Osteoblast (primary cell): ENCODE results near the gene LBHD2. TPM values are rescaled to one million over a fixed set of nuclear protein-coding genes. Genes with fewer than 3 reads are reported as not detected.
"Not testable (repeated sequence)": the region's sequence is repeated elsewhere in the genome, so short reads cannot be mapped to it uniquely, and the experiment has no call there.

Experiments
- DNase-seq: peaks from one replicate; pipeline ENCODE4 v3.0.0; 2011; ENCODE audit warnings: low spot score, mixed read lengths; ENCODE audit not compliant: insufficient read length; ENCODE audit errors: missing footprints
- H2AFZ ChIP-seq: 2 replicates; pipeline ENCODE4 v1.6.0; 2011; ENCODE audit warnings: mild to moderate bottlenecking, low read length
- H3K27ac ChIP-seq: 2 replicates; pipeline ENCODE4 v1.5.1; 2011; ENCODE audit warnings: mild to moderate bottlenecking, low read depth, low read length, moderate library complexity
- H3K27me3 ChIP-seq: 2 replicates; pipeline ENCODE4 v1.6.0; 2012; ENCODE audit warnings: mild to moderate bottlenecking, control low read depth, inconsistent platforms, low read length, moderate library complexity; ENCODE audit not compliant: insufficient read depth
- H3K36me3 ChIP-seq: 2 replicates; pipeline ENCODE4 v1.5.1; 2011; ENCODE audit warnings: mild to moderate bottlenecking, low read length, control low read depth, moderate library complexity; ENCODE audit not compliant: insufficient read depth
- H3K4me1 ChIP-seq: 2 replicates; pipeline ENCODE4 v1.5.1; 2011; ENCODE audit warnings: mild to moderate bottlenecking, low read length, control low read depth, moderate library complexity; ENCODE audit not compliant: insufficient read depth
- H3K4me2 ChIP-seq: 2 replicates; pipeline ENCODE4 v1.6.0; 2011; ENCODE audit warnings: mild to moderate bottlenecking, low read length; ENCODE audit not compliant: insufficient read depth
- H3K4me3 ChIP-seq: fragments of 200-600 bp; sonication (generic); 3 replicates; pipeline ENCODE4 v1.5.1; 2012; ENCODE audit warnings: mild to moderate bottlenecking, low read length, inconsistent platforms; ENCODE audit not compliant: insufficient read depth
- H3K79me2 ChIP-seq: 2 replicates; pipeline ENCODE4 v1.6.0; 2012; ENCODE audit warnings: mild to moderate bottlenecking, low read length, control low read depth, inconsistent platforms; ENCODE audit not compliant: insufficient read depth
- H3K9me3 ChIP-seq: 2 replicates; pipeline ENCODE4 v1.5.1; 2011; ENCODE audit warnings: low read depth, low read length, control low read depth
- H4K20me1 ChIP-seq: 2 replicates; pipeline ENCODE4 v1.6.0; 2012; ENCODE audit warnings: mild to moderate bottlenecking, low read length, control low read depth; ENCODE audit not compliant: insufficient read depth
- CTCF ChIP-seq: IDR thresholded peaks from 2 replicates; pipeline ENCODE4 v1.5.1; 2011; ENCODE audit warnings: mild to moderate bottlenecking, low read depth, low read length, moderate library complexity; ENCODE audit errors: extremely low read depth
- total RNA-seq: library from RNA; depleted of rRNA; stranded (reverse); fragments of >200 nt; gene quantifications from 2 replicates; pipeline ENCODE4 v1.2.3, GENCODE V29; 2012

LBHD2 gene
- total RNA-seq, 1 donor = not detected

GRCh38 chr14:103045371-103045869 is 38.6 kb upstream of the LBHD2 start:
- no peaks in the 10 kb centered on the region for H3K4me1 ChIP-seq
- H3K79me2 ChIP-seq = peaks cover 96% of the 10 kb centered on the region
- H3K4me2 ChIP-seq = no peak overlapping the region

GRCh38 chr14:103047453-103047852 is 36.6 kb upstream of the LBHD2 start:
- H3K4me1 ChIP-seq, H3K27me3 ChIP-seq, H3K27ac ChIP-seq, H3K9me3 ChIP-seq, H3K36me3 ChIP-seq, H3K4me2 ChIP-seq, H2AFZ ChIP-seq, H3K4me3 ChIP-seq, DNase-seq: not testable (repeated sequence)
- H4K20me1 ChIP-seq = peaks cover 74% of the 10 kb centered on the region
- H3K79me2 ChIP-seq = peaks cover 97% of the 10 kb centered on the region

More at GRCh38 chr14:103045371-103045869, 38.6 kb upstream of the LBHD2 start:
- no peaks in the 10 kb centered on the region for H3K9me3 ChIP-seq
- no peak overlapping the region for H2AFZ ChIP-seq
- peaks cover 75% of the 10 kb centered on the region for H4K20me1 ChIP-seq
- peaks cover 10% of the 10 kb centered on the region for H3K36me3 ChIP-seq
- no peak for TF ChIP-seq CTCF
- H3K4me3 ChIP-seq = no peak overlapping the region
- H3K27me3 ChIP-seq = no peaks in the 10 kb centered on the region
- no peak overlapping the region for H3K27ac ChIP-seq
- DNase-seq = no peak

GRCh38 chr14:103050935-103051334 is 33.1 kb upstream of the LBHD2 start:
- H3K36me3 ChIP-seq = peaks cover 2% of the 10 kb centered on the region
- no peaks in the 10 kb centered on the region for H3K27me3 ChIP-seq
- no peak overlapping the region for H3K4me3 ChIP-seq
- H3K27ac ChIP-seq = no peak overlapping the region
- H4K20me1 ChIP-seq = peaks cover 65% of the 10 kb centered on the region
- DNase-seq = no peak
- H2AFZ ChIP-seq = no peak overlapping the region
- H3K4me1 ChIP-seq = peaks cover 9% of the 10 kb centered on the region
- no peak for TF ChIP-seq CTCF
- no peaks in the 10 kb centered on the region for H3K9me3 ChIP-seq
- H3K79me2 ChIP-seq = peaks cover 96% of the 10 kb centered on the region
- H3K4me2 ChIP-seq = no peak overlapping the region

- Histone ChIP-seq H4K20me1 (peaks cover 62% of the 10 kb centered on the region), H3K9me3 (no peaks in the 10 kb centered on the region), H3K4me3 (no peak overlapping the region), H3K36me3 (peaks cover 2% of the 10 kb centered on the region), H2AFZ (no peak overlapping the region), H3K4me2 (no peak overlapping the region), H3K79me2 (peaks cover 93% of the 10 kb centered on the region), H3K27ac (no peak overlapping the region), H3K4me1 (peaks cover 12% of the 10 kb centered on the region), H3K27me3 (no peaks in the 10 kb centered on the region)
- no peak for TF ChIP-seq CTCF
- DNase-seq = no peak
These were observed 31.6 kb upstream of the LBHD2 start for GRCh38 chr14:103052407-103052806.
